Measurements from ENCODE around the gene HVCN1. TPM values are rescaled to one million over a fixed set of nuclear protein-coding genes. Genes with fewer than 3 reads are reported as not detected.

Gene HVCN1
- total RNA-seq, 1 donor from 2014 or later, result 0.71 TPM

DNA sequence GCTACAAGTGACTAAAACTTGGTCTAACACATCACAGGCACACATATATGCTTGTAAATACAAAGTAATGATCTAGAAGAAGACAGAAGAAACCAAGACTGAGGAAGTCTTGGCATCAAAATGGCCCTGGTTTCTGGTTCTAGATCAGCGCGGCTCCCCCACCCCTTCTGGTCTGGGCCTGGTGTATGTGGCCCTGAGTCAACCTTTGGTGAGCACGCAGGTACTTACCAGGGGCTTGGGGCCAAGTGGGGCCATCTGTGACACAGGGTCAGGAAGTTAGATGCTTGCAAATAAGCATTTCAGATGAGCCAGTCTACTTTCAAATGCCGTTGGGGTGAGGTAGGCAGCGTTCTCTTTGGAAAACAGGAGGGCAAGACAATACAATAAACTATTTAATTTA, 13.2 kb upstream of the HVCN1 start:
- no peaks in the 10 kb centered on the region for H3K4me1 Mint-ChIP-seq (ENCODE audit: low read depth, unreplicated experiment)
- no peak overlapping the region for H3K27ac Mint-ChIP-seq (ENCODE audit: unreplicated experiment)
- TF ChIP-seq, protein P1, sequence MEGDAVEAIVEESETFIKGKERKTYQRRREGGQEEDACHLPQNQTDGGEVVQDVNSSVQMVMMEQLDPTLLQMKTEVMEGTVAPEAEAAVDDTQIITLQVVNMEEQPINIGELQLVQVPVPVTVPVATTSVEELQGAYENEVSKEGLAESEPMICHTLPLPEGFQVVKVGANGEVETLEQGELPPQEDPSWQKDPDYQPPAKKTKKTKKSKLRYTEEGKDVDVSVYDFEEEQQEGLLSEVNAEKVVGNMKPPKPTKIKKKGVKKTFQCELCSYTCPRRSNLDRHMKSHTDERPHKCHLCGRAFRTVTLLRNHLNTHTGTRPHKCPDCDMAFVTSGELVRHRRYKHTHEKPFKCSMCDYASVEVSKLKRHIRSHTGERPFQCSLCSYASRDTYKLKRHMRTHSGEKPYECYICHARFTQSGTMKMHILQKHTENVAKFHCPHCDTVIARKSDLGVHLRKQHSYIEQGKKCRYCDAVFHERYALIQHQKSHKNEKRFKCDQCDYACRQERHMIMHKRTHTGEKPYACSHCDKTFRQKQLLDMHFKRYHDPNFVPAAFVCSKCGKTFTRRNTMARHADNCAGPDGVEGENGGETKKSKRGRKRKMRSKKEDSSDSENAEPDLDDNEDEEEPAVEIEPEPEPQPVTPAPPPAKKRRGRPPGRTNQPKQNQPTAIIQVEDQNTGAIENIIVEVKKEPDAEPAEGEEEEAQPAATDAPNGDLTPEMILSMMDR (IDR thresholded peaks at IDR 0.05; ENCODE audit: partially characterized antibody, unreplicated experiment), result no peak
- H3K4me3 Mint-ChIP-seq (ENCODE audit: unreplicated experiment), result no peak overlapping the region
- no peaks in the 10 kb centered on the region for H3K36me3 Mint-ChIP-seq (ENCODE audit: unreplicated experiment)
- no peak for DNase-seq
- peaks cover 3% of the 10 kb centered on the region for H3K9me3 Mint-ChIP-seq (ENCODE audit: unreplicated experiment)
- H3K27me3 Mint-ChIP-seq (ENCODE audit: unreplicated experiment), result no peaks in the 10 kb centered on the region

DNA sequence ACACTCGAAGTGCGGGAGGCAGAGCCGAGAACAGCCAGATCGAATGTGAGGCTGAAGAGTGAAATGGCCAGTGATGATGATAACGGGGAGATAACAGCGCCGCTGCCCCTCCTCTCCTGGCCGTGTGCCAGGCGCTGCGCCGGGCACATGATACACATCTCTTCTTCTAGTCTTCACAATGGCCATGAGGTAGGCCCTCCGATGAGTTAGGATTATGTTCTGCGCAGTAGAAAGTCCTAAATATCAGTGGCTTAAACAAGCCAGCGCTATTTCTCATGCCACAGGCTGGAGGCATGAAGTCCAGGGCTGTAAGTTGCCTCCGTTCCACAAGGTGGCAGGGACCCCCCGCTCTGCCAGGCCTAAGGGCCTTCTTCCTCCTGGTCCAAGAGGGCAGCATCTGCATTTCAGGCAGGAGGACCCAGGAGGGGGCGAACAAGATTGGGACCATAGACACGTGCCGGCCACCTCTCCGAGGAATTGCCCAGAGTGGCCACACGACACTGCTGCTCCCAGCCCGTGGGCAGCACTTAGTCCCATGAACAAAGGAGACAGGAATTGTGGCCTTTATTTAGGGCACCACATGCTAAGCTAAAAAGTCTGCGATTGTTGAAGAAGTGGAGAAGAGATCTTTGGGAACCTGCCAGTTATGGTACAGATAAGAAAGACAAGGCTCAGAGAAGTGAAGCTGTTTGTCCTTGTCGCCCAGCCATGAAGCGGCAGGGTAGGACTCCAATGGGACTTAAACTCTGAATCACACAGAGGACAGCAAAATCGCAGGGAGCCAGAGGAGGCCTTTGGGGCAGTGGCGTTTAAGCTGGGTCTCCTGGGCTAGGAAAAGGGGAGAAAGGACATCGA, 10.9 kb upstream of the HVCN1 start:
- DNase-seq, result no peak
- Mint-ChIP-seq H3K27me3 (ENCODE audit: unreplicated experiment) (peaks cover 4% of the 10 kb centered on the region), H3K36me3 (ENCODE audit: unreplicated experiment) (no peaks in the 10 kb centered on the region), H3K4me3 (ENCODE audit: unreplicated experiment) (no peak overlapping the region), H3K9me3 (ENCODE audit: unreplicated experiment) (peaks cover 3% of the 10 kb centered on the region), H3K27ac (ENCODE audit: unreplicated experiment) (no peak overlapping the region), H3K4me1 (ENCODE audit: low read depth, unreplicated experiment) (peaks cover under 1% of the 10 kb centered on the region)
- TF ChIP-seq, protein P1 (IDR thresholded peaks at IDR 0.05; ENCODE audit: partially characterized antibody, unreplicated experiment), result no peak

DNA sequence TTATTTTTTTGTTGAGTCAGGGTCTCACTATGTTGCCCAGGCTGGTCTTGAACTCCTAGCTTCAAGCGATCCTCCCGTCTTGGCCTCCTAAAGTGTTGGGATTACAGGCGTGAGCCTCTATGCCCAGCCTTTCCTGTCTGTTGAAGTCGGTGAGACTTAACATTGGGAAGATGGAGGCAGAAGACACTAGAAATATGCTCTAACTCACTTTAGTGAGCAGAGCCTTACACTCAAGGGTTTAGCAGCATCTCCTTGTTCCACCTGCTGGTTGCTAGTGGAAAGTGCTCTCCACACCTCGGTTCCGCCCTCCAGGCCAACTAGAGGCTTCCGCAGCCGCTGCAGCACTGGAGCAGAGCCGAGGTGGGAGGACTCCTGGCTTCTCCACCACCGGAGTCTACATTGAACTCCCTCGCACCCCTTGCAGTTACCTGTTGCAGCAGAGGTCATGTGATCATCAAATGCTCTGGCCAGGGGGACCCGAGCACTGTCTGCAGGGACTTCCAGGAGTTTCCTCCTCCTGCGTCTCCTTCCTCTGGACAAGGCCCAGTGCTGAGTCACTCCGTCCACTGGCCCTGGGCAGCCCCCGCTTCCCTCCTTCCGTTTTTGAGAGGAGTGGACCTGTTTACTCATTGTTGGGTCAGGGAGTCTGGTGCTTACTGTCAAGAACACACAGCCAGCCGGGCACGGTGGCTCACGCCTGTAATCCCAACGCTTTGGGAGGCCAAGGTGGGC, 9.4 kb upstream of the HVCN1 start:
- Mint-ChIP-seq H3K27ac (ENCODE audit: unreplicated experiment) (no peak overlapping the region), H3K27me3 (ENCODE audit: unreplicated experiment) (peaks cover 4% of the 10 kb centered on the region), H3K9me3 (ENCODE audit: unreplicated experiment) (peaks cover 3% of the 10 kb centered on the region), H3K4me1 (ENCODE audit: low read depth, unreplicated experiment) (peaks cover 3% of the 10 kb centered on the region), H3K36me3 (ENCODE audit: unreplicated experiment) (no peaks in the 10 kb centered on the region), H3K4me3 (ENCODE audit: unreplicated experiment) (no peak overlapping the region)
- peak; percentile 69 for DNase-seq
- TF ChIP-seq, protein P1 (IDR thresholded peaks at IDR 0.05; ENCODE audit: partially characterized antibody, unreplicated experiment), result peak; percentile 50

GRCh38 chr12:110697236-110697635, 8.3 kb upstream of the HVCN1 start:
- TF ChIP-seq, protein P1 (IDR thresholded peaks at IDR 0.05; ENCODE audit: partially characterized antibody, unreplicated experiment), result no peak
- H3K27ac Mint-ChIP-seq (ENCODE audit: unreplicated experiment), result no peak overlapping the region
- H3K4me1 Mint-ChIP-seq (ENCODE audit: low read depth, unreplicated experiment), result peaks cover 3% of the 10 kb centered on the region
- no peak overlapping the region for H3K4me3 Mint-ChIP-seq (ENCODE audit: unreplicated experiment)
- H3K9me3 Mint-ChIP-seq (ENCODE audit: unreplicated experiment), result peaks cover 3% of the 10 kb centered on the region
- no peaks in the 10 kb centered on the region for H3K36me3 Mint-ChIP-seq (ENCODE audit: unreplicated experiment)
- H3K27me3 Mint-ChIP-seq (ENCODE audit: unreplicated experiment), result peaks cover 4% of the 10 kb centered on the region
- DNase-seq, result no peak

DNA sequence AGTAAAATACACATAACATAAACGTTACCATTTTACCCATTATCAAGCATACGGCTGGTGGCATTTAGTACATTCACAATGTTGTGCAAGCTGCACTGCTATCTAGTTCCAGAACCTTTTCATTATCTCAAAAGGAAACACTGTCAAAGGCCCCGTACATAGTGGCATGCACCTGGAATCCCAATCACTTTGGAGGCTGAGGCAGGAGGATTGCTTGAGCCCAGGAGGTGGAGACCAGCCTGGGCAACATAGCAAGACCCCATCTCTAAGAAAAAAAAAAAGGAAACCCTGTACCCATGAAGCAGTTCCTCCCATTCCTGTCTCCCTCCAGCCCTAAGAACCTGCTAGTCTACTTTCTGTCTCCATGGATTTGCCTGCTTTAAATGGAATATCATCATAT, 7.4 kb upstream of the HVCN1 start:
- Mint-ChIP-seq H3K27ac (ENCODE audit: unreplicated experiment) (no peak overlapping the region), H3K27me3 (ENCODE audit: unreplicated experiment) (peaks cover 10% of the 10 kb centered on the region), H3K4me1 (ENCODE audit: low read depth, unreplicated experiment) (peaks cover 3% of the 10 kb centered on the region), H3K9me3 (ENCODE audit: unreplicated experiment) (peaks cover 2% of the 10 kb centered on the region), H3K4me3 (ENCODE audit: unreplicated experiment) (no peak overlapping the region), H3K36me3 (ENCODE audit: unreplicated experiment) (no peaks in the 10 kb centered on the region)
- no peak for DNase-seq
- TF ChIP-seq, protein P1 (IDR thresholded peaks at IDR 0.05; ENCODE audit: partially characterized antibody, unreplicated experiment), result no peak

Data from glutamatergic neuron (in vitro differentiated cells).